HG02981 (cell line): ENCODE results near the gene TBL1X.
"Not testable (repeated sequence)": the region's sequence is repeated elsewhere in the genome, so short reads cannot be mapped to it uniquely, and the experiment has no call there.

ENCODE experiments used
- ATAC-seq: cut with Tn5 transposase; IDR thresholded peaks from one replicate; pipeline ENCODE4 v1.9.1; 2021; ENCODE audit warnings: mild to moderate bottlenecking, moderate library complexity; ENCODE audit not compliant: unreplicated experiment

TBL1X gene

GRCh38 chrX:9464435-9465371 is at the start of gene TBL1X:
TBL1X (plus strand) TSS chrX:9465058; CDS start chrX:9653587, 188,529 bp downstream.
- no peak for ATAC-seq

GRCh38 chrX:9416562-9417348 is 48.1 kb upstream of the TBL1X start:
- no peak for ATAC-seq

DNA sequence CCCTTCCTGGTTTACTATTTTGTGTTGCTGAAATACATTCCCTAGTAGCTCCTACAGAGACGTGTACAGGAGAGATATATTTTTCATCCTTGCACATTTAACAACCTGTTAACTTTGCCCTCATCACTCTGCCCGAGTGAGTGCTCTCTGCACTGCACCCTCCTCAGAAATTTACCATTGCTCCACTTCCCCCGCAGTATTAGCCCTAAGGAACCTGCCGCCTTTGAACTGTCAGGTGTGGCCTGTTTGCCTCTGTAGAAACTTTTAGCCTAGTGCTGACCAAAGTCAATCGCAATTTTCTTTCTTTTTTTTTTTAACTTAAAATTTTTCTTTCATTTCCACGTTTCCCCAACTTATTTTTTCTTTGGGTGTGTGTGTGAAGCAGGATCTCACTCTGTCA is 46.6 kb upstream of the TBL1X start:
- ATAC-seq: no peak

DNA sequence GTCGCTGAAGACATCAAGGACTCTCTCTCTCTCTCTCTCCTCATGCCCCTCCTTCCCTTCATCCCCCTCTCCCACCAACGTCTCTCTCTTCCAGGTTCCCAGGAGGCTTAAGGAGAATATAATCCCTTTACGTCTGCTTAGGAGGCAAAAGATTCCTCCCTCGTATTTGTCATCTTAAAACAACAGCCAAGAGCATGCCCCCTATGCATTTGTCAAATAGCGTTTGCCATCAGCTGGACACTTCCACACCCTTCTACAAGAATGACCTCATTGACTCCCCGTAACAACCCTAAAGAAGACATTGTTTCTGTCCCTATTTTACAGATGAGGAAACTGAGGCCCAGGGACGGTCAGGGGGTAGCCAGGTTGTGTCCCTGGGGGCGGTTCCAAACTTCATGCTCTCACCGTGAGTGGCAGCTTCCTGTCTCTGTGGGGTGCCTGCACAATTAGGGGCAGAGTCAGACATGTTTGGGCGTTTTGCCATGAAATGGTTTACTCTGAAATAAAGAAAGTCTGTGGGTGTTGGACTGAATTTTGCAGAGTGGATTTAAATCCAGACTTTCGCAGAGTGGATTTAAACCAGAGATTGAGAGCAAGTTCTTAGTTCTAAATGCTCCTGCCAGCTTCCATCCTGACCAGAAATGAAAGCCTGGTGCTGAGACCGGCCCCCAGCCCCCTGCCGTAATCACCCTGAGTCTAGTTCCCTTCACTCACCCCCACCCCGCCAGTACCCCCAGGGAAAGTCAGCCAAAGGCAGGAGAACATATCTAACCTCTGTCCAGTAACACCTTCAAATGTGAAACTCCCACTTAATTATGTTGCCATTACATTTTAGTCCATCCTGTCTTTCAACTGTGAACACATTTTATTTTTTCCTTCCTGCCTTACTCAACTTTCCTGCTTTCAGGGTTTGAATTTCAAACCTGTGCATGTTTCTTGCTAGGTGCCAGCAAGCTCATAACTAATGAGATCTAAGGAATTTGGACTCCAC is 44.3 kb upstream of the TBL1X start:
- no peak for ATAC-seq

DNA sequence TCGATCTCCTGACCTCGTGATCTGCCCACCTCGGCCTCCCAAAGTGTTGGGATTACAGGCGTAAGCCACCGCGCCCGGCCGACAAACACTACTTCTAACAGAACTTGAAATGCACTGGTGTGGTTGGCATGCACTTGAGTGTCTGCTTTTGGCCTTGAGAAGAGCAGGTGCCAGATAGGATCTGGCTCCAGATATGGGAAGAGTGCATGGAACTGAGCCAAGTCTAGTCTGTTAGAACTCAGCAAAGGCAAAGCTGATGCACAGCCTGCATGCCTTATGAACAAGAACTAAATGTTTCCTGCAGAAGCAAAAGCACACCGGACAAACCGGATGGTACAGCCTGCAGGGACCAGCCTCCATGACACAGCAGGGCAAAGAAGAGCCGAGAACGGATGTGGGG is 35.1 kb upstream of the TBL1X start:
- ATAC-seq: no peak

- ATAC-seq: no peak
Measured at GRCh38 chrX:9430346-9430921, 34.4 kb upstream of the TBL1X start.

- no peak for ATAC-seq
Measured at GRCh38 chrX:9431281-9431680, 33.6 kb upstream of the TBL1X start.

DNA sequence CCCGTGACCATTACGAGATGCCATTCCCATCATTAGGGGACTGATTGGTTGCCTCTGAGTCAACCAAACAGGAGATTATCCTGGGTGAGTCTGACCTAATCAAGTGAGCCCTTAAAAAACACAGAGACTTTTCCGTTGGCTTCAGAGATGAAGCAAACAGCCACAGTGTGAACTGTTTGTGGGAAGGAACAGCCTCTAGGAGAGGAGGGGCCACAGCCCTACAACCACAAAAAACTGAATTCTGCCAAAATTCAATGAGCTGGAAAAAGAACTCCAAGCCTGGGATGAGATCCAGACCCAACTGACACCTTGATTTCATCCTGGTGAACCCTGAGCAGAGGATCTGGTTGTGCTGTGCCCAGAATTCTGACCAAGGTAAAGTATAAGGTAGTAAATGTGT is 31.3 kb upstream of the TBL1X start:
- ATAC-seq: no peak

DNA sequence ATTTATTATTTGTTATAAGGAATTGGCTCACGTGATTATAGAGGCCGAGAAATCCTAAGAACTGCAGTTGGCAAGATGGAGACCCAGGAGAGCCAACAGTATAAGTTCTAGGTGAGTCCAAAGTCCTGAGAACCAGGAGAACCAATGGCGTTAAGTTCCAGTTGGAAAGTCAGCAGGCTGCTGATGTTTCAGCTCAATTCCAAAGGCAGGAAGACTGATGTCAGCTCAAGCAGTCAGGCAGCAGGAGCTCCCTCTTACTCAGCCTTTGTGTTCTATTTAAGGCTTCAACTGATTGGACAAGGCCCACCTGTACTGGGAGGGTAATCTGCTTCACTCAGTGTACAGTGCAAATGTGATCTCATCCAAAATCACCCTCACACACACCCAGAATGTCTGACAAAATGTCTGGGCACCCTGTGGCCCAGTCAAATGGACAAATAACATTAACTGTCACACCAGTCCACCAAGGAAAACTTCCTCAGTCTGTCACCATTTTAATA is 30.8 kb upstream of the TBL1X start:
- ATAC-seq: no peak

- not testable (repeated sequence) for ATAC-seq
Measured at GRCh38 chrX:9435086-9435485, 29.8 kb upstream of the TBL1X start.

DNA sequence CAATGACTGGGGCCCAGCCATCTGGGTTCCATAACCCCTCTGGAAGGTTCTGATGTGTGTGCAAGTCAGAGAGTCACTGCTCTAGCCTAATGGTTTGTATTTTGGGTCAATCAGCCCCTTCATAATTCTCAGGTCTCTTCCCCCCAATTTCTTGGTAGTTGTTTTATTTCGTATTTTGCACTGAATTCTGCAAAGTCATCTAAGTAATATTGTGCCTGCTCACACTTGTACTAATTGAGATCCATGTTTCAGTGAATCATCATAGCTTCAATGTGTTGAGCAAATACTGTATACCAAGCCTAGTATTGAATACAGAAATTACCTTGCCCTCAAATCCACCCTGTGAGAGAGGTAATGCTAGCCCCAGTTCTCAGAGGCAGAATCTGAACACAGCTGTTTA is 28.0 kb upstream of the TBL1X start:
- no peak for ATAC-seq

- ATAC-seq: no peak
Measured at GRCh38 chrX:9438933-9439494, 25.8 kb upstream of the TBL1X start.

DNA sequence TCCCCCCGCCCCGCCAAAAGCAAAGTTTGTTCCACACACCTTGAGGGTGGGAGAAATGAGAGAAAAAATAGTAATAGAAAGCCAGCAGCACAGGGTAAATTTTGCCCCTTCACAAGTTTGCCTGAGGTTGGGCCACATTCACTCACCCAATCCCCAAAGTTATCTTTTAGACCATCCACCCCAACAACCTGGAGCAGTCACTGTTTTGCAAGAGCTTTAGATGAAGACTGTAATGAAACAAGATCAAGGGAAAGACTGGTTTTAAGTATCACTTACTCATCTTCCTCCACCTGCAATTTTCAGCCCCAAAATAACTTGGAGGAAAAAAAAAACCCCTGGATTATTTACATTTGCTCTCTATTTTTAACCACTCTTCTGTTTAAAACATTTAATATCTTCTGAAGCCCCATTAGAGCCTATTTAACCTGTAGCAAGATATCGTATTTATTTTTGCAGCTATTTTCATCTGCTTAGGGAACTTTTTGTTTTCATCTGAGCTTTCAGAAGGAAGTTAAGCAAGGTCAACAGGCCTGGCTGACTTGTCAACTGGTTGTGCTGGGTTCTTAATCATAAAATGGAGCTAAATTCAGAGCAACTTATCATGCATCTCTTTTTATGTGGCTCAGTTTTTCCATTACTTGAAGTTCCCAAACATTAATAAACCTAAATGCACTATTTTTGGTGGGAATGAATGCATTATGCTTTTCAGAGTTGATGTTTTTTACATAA is 24.6 kb upstream of the TBL1X start:
- no peak for ATAC-seq

- no peak for ATAC-seq
Measured at GRCh38 chrX:9442056-9442455, 22.8 kb upstream of the TBL1X start.

GRCh38 chrX:9443327-9443726 is 21.5 kb upstream of the TBL1X start:
- no peak for ATAC-seq

DNA sequence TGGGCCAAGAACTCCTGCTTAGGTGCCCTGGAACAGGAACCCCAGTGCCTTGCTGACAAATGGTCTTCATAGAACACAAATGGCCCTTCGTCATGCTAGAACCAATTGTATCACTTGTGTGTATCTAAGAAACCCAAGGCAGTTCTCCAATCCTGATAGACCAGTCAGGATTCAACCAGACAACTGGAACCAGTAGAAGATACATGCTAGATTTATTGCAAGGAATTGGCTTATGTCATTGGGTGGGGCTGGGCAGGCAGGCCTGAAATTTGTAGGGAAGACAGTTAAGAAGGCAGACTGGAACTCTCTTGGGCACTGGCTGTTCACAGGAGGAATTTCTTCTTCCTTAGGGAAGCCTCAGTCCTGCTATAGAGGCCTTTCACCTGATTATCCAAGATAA is 17.0 kb upstream of the TBL1X start:
- ATAC-seq: no peak

GRCh38 chrX:9456250-9457074 is 8.4 kb upstream of the TBL1X start:
- no peak for ATAC-seq

GRCh38 chrX:9458034-9458433 is 6.8 kb upstream of the TBL1X start:
- not testable (repeated sequence) for ATAC-seq
